Temporal lobe (tissue), 2 donors: ENCODE results near the gene ENSA. TPM values are rescaled to one million over a fixed set of nuclear protein-coding genes. Genes with fewer than 3 reads are reported as not detected.

Experiments used
- small RNA-seq: library from RNA; depleted of rRNA; stranded (forward); fragments of <200 nt; gene quantifications from one replicate; pipeline ENCODE3, GENCODE V24; 2014; ENCODE audit warnings: low replicate concordance
- total RNA-seq: library from RNA; depleted of rRNA; stranded (reverse); fragments of >200 nt; gene quantifications from one replicate; pipeline ENCODE4 v1.2.3, GENCODE V29; 2014

The ENSA gene
- total RNA-seq, 1 donor from 2014 or later = 77.2 TPM

Small RNA genes lying within 50 kb of the gene (small RNA-seq; reads per million reads assigned to genes)
- not detected for gene RF00015
- not detected for gene RF00561

Other genes starting within 250 kb of the ENSA start
- 20.9 TPM for gene TARS2, start 142.2 kb downstream of the ENSA start, total RNA-seq
- gene ECM1, start 121.5 kb downstream of the ENSA start, total RNA-seq = 1.5 TPM
- not detected for gene FALEC, start 113.9 kb downstream of the ENSA start, total RNA-seq
- 0.25 TPM for gene ADAMTSL4, start 80.2 kb downstream of the ENSA start, total RNA-seq
- 89.7 TPM for gene MCL1, start 50.0 kb downstream of the ENSA start, total RNA-seq
- 5.4 TPM for gene GOLPH3L, start 67.5 kb upstream of the ENSA start, total RNA-seq
- 0.49 TPM for gene HORMAD1, start 91.3 kb upstream of the ENSA start, total RNA-seq
- 9.8 TPM for gene CTSS, start 136.2 kb upstream of the ENSA start, total RNA-seq
- gene CTSK, start 178.6 kb upstream of the ENSA start, total RNA-seq = 7.4 TPM
- gene ARNT, start 247.0 kb upstream of the ENSA start, total RNA-seq = 20.4 TPM